ENCODE measurements around the gene ELF3.

The ELF3 gene

DNA sequence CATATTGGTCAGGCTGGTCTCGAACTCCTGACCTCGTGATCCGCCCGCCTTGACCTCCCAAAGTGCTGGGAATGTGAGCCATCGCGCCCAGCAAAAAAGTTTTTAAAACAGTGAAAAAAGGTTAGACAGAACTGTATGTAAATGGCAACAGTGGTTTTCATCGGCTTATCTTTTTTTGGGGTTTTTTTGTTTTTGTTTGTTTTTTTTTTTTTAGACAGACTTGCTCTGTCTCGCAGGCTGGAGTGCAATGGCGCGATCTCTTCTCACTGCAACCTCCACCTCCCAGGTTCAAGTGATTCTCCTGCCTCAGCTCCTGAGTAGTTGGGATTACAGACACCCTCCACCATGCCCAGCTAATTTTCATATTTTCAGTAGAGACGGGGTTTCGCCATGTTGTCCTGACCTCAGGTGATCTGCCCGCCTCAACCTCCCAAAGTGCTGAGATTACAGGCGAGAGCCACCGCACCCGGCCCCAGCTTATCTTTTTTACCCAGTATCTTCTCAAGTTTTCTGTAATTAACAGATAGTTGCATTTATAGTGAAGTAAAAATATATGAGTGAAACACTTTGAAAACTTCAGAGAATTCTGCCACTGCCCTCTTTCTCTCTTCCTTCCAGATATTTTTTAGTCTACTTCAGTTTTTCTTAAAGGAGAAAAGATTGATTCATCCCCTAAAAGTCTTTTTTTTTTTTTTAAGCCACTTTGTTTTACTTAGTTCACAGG lies 42.0 kb upstream of the ELF3 start:
- no peaks in the 10 kb centered on the region for H3K27me3 ChIP-seq (ENCODE audit: insufficient read depth, poor library complexity, severe bottlenecking)
- no peak overlapping the region for H3K4me3 ChIP-seq (replicated peaks; ENCODE audit: insufficient read depth, low read length)
- no peak for DNase-seq (ENCODE audit: low read depth in 1 of 2, low spot score in 1 of 2)
- H3K27ac ChIP-seq (replicated peaks), result no peak overlapping the region
- TF ChIP-seq GABPA (IDR thresholded peaks at IDR 0.05; ENCODE audit: low read depth) (no peak), CTCF (IDR thresholded peaks at IDR 0.05; ENCODE audit: insufficient read depth, low read length) (no peak), SPI1 (IDR thresholded peaks at IDR 0.05; ENCODE audit: borderline replicate concordance, low read depth) (no peak), REST (IDR thresholded peaks at IDR 0.05; ENCODE audit: insufficient replicate concordance, low read depth) (no peak), POLR2AphosphoS5 (IDR thresholded peaks at IDR 0.05; ENCODE audit: low read depth) (no peak)

DNA sequence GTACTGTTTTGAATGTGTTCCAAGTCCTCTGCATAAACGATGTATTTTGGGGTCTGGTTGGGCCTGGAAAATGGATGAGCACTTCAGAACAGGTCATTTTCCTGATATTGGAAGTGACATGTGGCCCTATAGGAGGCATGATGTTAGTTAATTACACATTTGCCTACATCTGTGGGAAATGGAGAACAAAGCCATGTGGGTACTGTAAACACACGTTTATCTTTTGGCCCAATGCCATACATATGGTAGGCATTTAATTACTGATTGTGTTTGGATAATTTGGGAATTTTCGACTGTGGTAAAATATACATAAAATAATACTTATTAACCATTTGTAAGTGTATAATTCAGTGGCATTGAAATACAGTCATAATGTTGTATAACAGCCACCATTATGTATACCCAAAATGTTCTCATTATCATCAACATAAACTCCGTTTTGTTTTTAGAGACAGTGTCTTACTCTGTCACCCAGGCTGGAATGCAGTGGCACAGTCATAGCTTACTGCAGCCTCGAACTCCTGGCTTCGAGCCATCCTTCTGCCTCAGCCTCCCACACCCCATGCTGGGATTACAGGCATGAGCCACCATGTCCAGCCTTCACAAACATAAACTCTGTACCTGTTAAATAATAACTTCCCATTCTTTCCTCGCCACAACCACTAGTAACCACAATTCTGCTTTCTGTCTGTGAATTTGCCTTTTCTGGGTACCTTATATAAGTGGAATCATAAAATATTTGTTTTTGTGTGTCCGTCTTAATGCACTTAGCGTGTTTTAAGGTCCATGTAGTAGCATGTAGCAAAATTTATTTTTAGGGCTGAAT lies 39.8 kb upstream of the ELF3 start:
- DNase-seq (ENCODE audit: low read depth in 1 of 2, low spot score in 1 of 2), result no peak
- Histone ChIP-seq H3K27me3 (ENCODE audit: insufficient read depth, poor library complexity, severe bottlenecking) (no peaks in the 10 kb centered on the region), H3K27ac (replicated peaks) (no peak overlapping the region), H3K4me3 (replicated peaks; ENCODE audit: insufficient read depth, low read length) (no peak overlapping the region)
- TF ChIP-seq REST (IDR thresholded peaks at IDR 0.05; ENCODE audit: insufficient replicate concordance, low read depth) (no peak), GABPA (IDR thresholded peaks at IDR 0.05; ENCODE audit: low read depth) (no peak), POLR2AphosphoS5 (IDR thresholded peaks at IDR 0.05; ENCODE audit: low read depth) (no peak), SPI1 (IDR thresholded peaks at IDR 0.05; ENCODE audit: borderline replicate concordance, low read depth) (no peak), CTCF (IDR thresholded peaks at IDR 0.05; ENCODE audit: insufficient read depth, low read length) (no peak)

DNA sequence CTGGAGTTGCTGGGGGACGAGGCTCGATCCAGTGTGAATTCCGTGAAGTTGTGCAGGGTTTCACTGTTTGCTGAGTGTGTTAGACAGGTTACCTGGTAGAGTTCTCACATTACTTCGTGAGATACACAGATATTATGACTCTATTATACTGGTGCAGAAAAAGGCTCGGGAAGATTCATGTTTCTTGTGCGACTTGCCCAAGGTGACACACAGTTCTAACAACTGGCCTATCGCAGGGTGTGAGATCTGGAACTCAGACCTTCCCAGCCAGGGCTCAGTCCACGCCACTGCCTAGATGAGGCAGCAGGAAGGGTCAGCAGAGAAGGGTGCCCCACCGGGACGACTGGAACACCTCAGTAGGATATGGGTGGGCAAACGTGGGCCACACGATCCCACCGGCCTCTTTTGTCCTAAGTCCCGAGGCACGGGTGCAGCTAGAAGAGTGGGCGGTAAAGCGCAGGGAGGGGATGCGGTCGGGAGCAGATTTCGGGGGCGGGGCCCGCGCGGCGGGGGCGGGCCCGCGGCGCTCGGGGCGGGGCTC lies 28.2 kb upstream of the ELF3 start:
- TF ChIP-seq REST (IDR thresholded peaks at IDR 0.05; ENCODE audit: insufficient replicate concordance, low read depth) (no peak), GABPA (IDR thresholded peaks at IDR 0.05; ENCODE audit: low read depth) (no peak), POLR2AphosphoS5 (IDR thresholded peaks at IDR 0.05; ENCODE audit: low read depth) (no peak), SPI1 (IDR thresholded peaks at IDR 0.05; ENCODE audit: borderline replicate concordance, low read depth) (no peak), CTCF (IDR thresholded peaks at IDR 0.05; ENCODE audit: insufficient read depth, low read length) (no peak)
- peak in 1 of 2 experiments; percentile 61 for DNase-seq (ENCODE audit: low read depth in 1 of 2, low spot score in 1 of 2)
- Histone ChIP-seq H3K4me3 (replicated peaks; ENCODE audit: insufficient read depth, low read length) (peak overlapping the region; percentile 63), H3K27me3 (ENCODE audit: insufficient read depth, poor library complexity, severe bottlenecking) (no peaks in the 10 kb centered on the region), H3K27ac (replicated peaks) (no peak overlapping the region)

Data from HL-60 (cell line).